GM21447 (cell line): Measurements from ENCODE around the gene CIAO1.
"Not testable (repeated sequence)": the region's sequence is repeated elsewhere in the genome, so short reads cannot be mapped to it uniquely, and the experiment has no call there.

ENCODE experiments used
- ATAC-seq: cut with Tn5 transposase; IDR thresholded peaks from one replicate; pipeline ENCODE4 v1.9.1; 2021; ENCODE audit not compliant: unreplicated experiment

CIAO1 gene

GRCh38 chr2:96274355-96275056, 8.5 kb downstream of the CIAO1 start:
- no peak for ATAC-seq

- ATAC-seq = no peak
These were observed 10.9 kb downstream of the CIAO1 start for GRCh38 chr2:96276787-96277499.

- ATAC-seq = no peak
These were observed 21.3 kb downstream of the CIAO1 start for GRCh38 chr2:96287273-96287856.

- ATAC-seq = no peak
These were observed 25.7 kb downstream of the CIAO1 start for GRCh38 chr2:96291751-96292150.

- ATAC-seq = not testable (repeated sequence)
These were observed 28.2 kb downstream of the CIAO1 start for GRCh38 chr2:96294271-96294670.

GRCh38 chr2:96296925-96297324, 30.9 kb downstream of the CIAO1 start:
- ATAC-seq = no peak

GRCh38 chr2:96301865-96302264, 35.8 kb downstream of the CIAO1 start:
- ATAC-seq = no peak

GRCh38 chr2:96304606-96305005, 38.6 kb downstream of the CIAO1 start:
- no peak for ATAC-seq

- peak; percentile 96 for ATAC-seq
These were observed 39.3 kb downstream of the CIAO1 start, which contains the start of gene SNRNP200 for GRCh38 chr2:96305091-96305978. SNRNP200 (minus strand) TSS chr2:96305546; CDS start chr2:96305437, 109 bp downstream.

- no peak for ATAC-seq
These were observed 39.9 kb downstream of the CIAO1 start for GRCh38 chr2:96305979-96306308.

GRCh38 chr2:96306370-96306769, 40.3 kb downstream of the CIAO1 start:
- no peak for ATAC-seq

GRCh38 chr2:96308248-96308647, 42.2 kb downstream of the CIAO1 start:
- ATAC-seq = no peak

GRCh38 chr2:96315005-96315399, 49.0 kb downstream of the CIAO1 start:
- ATAC-seq = no peak

- ATAC-seq = no peak
These were observed 49.5 kb downstream of the CIAO1 start for GRCh38 chr2:96315400-96316071.

- no peak for ATAC-seq
These were observed 51.0 kb downstream of the CIAO1 start for GRCh38 chr2:96316999-96317398.

- ATAC-seq = no peak
These were observed 51.6 kb downstream of the CIAO1 start for GRCh38 chr2:96317584-96317997.

GRCh38 chr2:96318723-96319122, 52.7 kb downstream of the CIAO1 start:
- ATAC-seq = no peak

- no peak for ATAC-seq
These were observed 53.4 kb downstream of the CIAO1 start for GRCh38 chr2:96319396-96319795.

- ATAC-seq = no peak
These were observed 54.3 kb downstream of the CIAO1 start for GRCh38 chr2:96320326-96320725.

- ATAC-seq = peak; percentile 27
These were observed 55.0 kb downstream of the CIAO1 start for GRCh38 chr2:96320728-96321622.
